ENCODE measurements around the gene CREBRF.
"Not testable (repeated sequence)": the region's sequence is repeated elsewhere in the genome, so short reads cannot be mapped to it uniquely, and the experiment has no call there.

Gene CREBRF

GRCh38 chr5:173045474-173045873 lies 10.7 kb upstream of the CREBRF start:
- no peak for DNase-seq (ENCODE audit: low read depth in 1 of 2, low spot score in 1 of 2)
- Histone ChIP-seq H3K4me3 (replicated peaks; ENCODE audit: insufficient read depth, low read length) (no peak overlapping the region), H3K27ac (replicated peaks) (no peak overlapping the region), H3K27me3 (ENCODE audit: insufficient read depth, poor library complexity, severe bottlenecking) (no peaks in the 10 kb centered on the region)
- TF ChIP-seq CTCF (IDR thresholded peaks at IDR 0.05; ENCODE audit: insufficient read depth, low read length) (no peak), SPI1 (IDR thresholded peaks at IDR 0.05; ENCODE audit: borderline replicate concordance, low read depth) (no peak), REST (IDR thresholded peaks at IDR 0.05; ENCODE audit: insufficient replicate concordance, low read depth) (no peak), POLR2AphosphoS5 (IDR thresholded peaks at IDR 0.05; ENCODE audit: low read depth) (no peak)

- not testable (repeated sequence) for H3K27ac ChIP-seq (replicated peaks); DNase-seq (ENCODE audit: low read depth in 1 of 2, low spot score in 1 of 2); H3K27me3 ChIP-seq (ENCODE audit: insufficient read depth, poor library complexity, severe bottlenecking); H3K4me3 ChIP-seq (replicated peaks; ENCODE audit: insufficient read depth, low read length)
Measured at GRCh38 chr5:173047096-173047837, 8.9 kb upstream of the CREBRF start.

- Histone ChIP-seq H3K27ac (replicated peaks) (no peak overlapping the region), H3K4me3 (replicated peaks; ENCODE audit: insufficient read depth, low read length) (no peak overlapping the region), H3K27me3 (ENCODE audit: insufficient read depth, poor library complexity, severe bottlenecking) (no peaks in the 10 kb centered on the region)
- DNase-seq (ENCODE audit: low read depth in 1 of 2, low spot score in 1 of 2) = no peak
- TF ChIP-seq POLR2AphosphoS5 (IDR thresholded peaks at IDR 0.05; ENCODE audit: low read depth) = no peak
- no peak for TF ChIP-seq GABPA (IDR thresholded peaks at IDR 0.05; ENCODE audit: low read depth)
- TF ChIP-seq SPI1 (IDR thresholded peaks at IDR 0.05; ENCODE audit: borderline replicate concordance, low read depth) = no peak
- no peak for TF ChIP-seq REST (IDR thresholded peaks at IDR 0.05; ENCODE audit: insufficient replicate concordance, low read depth)
- no peak for TF ChIP-seq CTCF (IDR thresholded peaks at IDR 0.05; ENCODE audit: insufficient read depth, low read length)
Measured at GRCh38 chr5:173047838-173048105, 8.4 kb upstream of the CREBRF start.

- no peak overlapping the region for H3K4me3 ChIP-seq (replicated peaks; ENCODE audit: insufficient read depth, low read length)
- TF ChIP-seq CTCF (IDR thresholded peaks at IDR 0.05; ENCODE audit: insufficient read depth, low read length) (no peak), POLR2AphosphoS5 (IDR thresholded peaks at IDR 0.05; ENCODE audit: low read depth) (no peak), GABPA (IDR thresholded peaks at IDR 0.05; ENCODE audit: low read depth) (no peak), SPI1 (IDR thresholded peaks at IDR 0.05; ENCODE audit: borderline replicate concordance, low read depth) (no peak), REST (IDR thresholded peaks at IDR 0.05; ENCODE audit: insufficient replicate concordance, low read depth) (no peak)
- H3K27ac ChIP-seq (replicated peaks) = no peak overlapping the region
- H3K27me3 ChIP-seq (ENCODE audit: insufficient read depth, poor library complexity, severe bottlenecking) = no peaks in the 10 kb centered on the region
- no peak for DNase-seq (ENCODE audit: low read depth in 1 of 2, low spot score in 1 of 2)
Measured at GRCh38 chr5:173050791-173051190, 5.4 kb upstream of the CREBRF start.

All from HL-60 (cell line).